Esophagus (tissue), 2 donors: ENCODE measurements around the gene MAP3K4. TPM values are rescaled to one million over a fixed set of nuclear protein-coding genes. Genes with fewer than 3 reads are reported as not detected.

Source experiments
- H3K27ac ChIP-seq, 2 donors: one replicate each; pipeline ENCODE4 v1.5.1; 2013; ENCODE audit warnings: low read depth in 2 of 2, mild to moderate bottlenecking in 2 of 2, inconsistent platforms in 1 of 2, low read length in 1 of 2, moderate library complexity in 1 of 2
- H3K27me3 ChIP-seq, 2 donors: one replicate each; pipeline ENCODE4 v1.6.1; 2013; ENCODE audit warnings: low read length in 2 of 2, control low read depth in 1 of 2, mild to moderate bottlenecking in 1 of 2; ENCODE audit not compliant: insufficient read depth in 2 of 2, control insufficient read depth in 1 of 2
- H3K36me3 ChIP-seq, 2 donors: one replicate each; pipeline ENCODE4 v1.6.1; 2013; ENCODE audit warnings: low read length in 1 of 2; ENCODE audit not compliant: control insufficient read depth in 2 of 2, insufficient read depth in 2 of 2
- H3K4me1 ChIP-seq, 2 donors: one replicate each; pipeline ENCODE4 v1.6.1; 2013; ENCODE audit warnings: low read length in 1 of 2; ENCODE audit not compliant: control insufficient read depth in 2 of 2, insufficient read depth in 2 of 2
- H3K4me3 ChIP-seq, 2 donors: one replicate each; pipeline ENCODE4 v1.5.1; 2013; ENCODE audit warnings: low read length in 2 of 2, mild to moderate bottlenecking in 2 of 2, low read depth in 1 of 2, moderate library complexity in 1 of 2
- H3K9me3 ChIP-seq, 2 donors: one replicate each; pipeline ENCODE4 v1.6.1; 2013; ENCODE audit warnings: mild to moderate bottlenecking in 2 of 2, low read depth in 1 of 2, low read length in 1 of 2, moderate library complexity in 1 of 2; ENCODE audit not compliant: control insufficient read depth in 2 of 2, insufficient read depth in 1 of 2
- WGBS, 2 donors: extraction: QIAGEN DNeasy Blood & Tissue Kit; methylation state at CpG; one replicate each; pipeline ENCODE4 v1.1.7; 2013; 5-methylcytosine and 5-hydroxymethylcytosine counted together
- polyA plus RNA-seq, 2 donors: library from polyadenylated mRNA; stranded (reverse); fragments of 200-250 nt; gene quantifications; one replicate each; pipeline ENCODE4 v1.2.3, GENCODE V29; 2013
- donor health status: healthy with polysubstance abuse.
- donor health status: Bipolar disorder and iron deficiency.

Gene MAP3K4, protein sequence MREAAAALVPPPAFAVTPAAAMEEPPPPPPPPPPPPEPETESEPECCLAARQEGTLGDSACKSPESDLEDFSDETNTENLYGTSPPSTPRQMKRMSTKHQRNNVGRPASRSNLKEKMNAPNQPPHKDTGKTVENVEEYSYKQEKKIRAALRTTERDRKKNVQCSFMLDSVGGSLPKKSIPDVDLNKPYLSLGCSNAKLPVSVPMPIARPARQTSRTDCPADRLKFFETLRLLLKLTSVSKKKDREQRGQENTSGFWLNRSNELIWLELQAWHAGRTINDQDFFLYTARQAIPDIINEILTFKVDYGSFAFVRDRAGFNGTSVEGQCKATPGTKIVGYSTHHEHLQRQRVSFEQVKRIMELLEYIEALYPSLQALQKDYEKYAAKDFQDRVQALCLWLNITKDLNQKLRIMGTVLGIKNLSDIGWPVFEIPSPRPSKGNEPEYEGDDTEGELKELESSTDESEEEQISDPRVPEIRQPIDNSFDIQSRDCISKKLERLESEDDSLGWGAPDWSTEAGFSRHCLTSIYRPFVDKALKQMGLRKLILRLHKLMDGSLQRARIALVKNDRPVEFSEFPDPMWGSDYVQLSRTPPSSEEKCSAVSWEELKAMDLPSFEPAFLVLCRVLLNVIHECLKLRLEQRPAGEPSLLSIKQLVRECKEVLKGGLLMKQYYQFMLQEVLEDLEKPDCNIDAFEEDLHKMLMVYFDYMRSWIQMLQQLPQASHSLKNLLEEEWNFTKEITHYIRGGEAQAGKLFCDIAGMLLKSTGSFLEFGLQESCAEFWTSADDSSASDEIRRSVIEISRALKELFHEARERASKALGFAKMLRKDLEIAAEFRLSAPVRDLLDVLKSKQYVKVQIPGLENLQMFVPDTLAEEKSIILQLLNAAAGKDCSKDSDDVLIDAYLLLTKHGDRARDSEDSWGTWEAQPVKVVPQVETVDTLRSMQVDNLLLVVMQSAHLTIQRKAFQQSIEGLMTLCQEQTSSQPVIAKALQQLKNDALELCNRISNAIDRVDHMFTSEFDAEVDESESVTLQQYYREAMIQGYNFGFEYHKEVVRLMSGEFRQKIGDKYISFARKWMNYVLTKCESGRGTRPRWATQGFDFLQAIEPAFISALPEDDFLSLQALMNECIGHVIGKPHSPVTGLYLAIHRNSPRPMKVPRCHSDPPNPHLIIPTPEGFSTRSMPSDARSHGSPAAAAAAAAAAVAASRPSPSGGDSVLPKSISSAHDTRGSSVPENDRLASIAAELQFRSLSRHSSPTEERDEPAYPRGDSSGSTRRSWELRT (N-terminal part only)
- polyA plus RNA-seq = 10 to 100 TPM; 15.9 to 17.3 TPM

DNA sequence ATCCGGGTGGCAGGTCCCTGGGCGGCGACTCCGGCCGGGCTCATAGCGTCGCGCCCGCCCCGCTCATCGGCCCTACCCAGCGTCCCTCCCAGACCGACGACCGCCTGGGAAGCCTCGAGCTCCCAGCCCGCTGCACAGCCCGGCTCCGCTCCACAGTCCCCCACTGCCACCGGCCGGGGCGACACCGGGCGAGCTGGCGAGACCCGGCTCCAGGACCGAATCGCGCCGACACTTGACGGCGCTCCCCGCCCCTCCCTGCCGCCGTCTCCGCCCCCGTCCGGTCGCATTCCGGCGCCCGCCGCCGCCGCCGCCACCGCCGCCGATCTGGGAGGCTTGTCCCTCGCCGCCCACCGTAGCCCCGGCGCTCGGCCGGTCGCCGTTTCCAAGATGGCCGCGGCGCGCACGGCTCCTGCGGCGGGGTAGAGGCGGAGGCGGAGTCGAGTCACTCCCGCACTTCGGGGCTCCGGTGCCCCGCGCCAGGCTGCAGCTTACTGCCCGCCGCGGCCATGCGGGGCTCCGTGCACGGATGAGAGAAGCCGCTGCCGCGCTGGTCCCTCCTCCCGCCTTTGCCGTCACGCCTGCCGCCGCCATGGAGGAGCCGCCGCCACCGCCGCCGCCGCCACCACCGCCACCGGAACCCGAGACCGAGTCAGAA lies at the start of gene MAP3K4:
Gene MAP3K4, plus strand, starts transcription at position 364 of the 655 bp plus-strand sequence. Its CDS starts 163 bp downstream, at position 527.
- H3K27me3 ChIP-seq = no peaks in the 10 kb centered on the region
- WGBS, 2 donors = 0 to 1% methylated on average over 68 to 97 of the region's 97 CpGs
- H3K27ac ChIP-seq = peak within 1 kb of the TSS; percentile 98 to 99
- no peaks in the 10 kb centered on the region for H3K9me3 ChIP-seq
- peaks cover 0 to 2% of the 10 kb centered on the region in 2 donors for H3K4me1 ChIP-seq
- H3K4me3 ChIP-seq = peak within 1 kb of the TSS; percentile 88 to 95
- H3K36me3 ChIP-seq = no peaks in the 10 kb centered on the region

DNA sequence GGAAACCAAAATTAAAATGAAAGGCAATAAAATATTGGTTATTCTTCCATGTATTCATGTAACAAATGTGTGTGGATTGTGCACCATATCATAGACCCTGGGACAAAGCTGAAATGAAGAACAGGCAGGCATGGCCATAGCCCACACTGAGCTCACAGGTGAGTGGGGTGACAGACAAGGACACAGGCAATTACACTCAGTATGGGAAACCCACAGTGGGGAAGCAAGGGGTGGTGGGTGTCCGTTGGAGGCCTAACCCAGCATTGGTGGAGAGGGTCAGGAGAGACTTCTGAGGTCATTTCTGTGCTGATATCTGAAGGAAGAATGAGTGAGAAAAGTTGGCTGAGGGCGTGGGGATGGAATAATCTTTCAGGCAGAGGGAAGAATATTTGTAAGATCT lies 47.6 kb upstream of the MAP3K4 start:
- Histone ChIP-seq H3K4me1 (no peaks in the 10 kb centered on the region), H3K27me3 (no peaks in the 10 kb centered on the region), H3K9me3 (peaks cover 0 to 4% of the 10 kb centered on the region in 2 donors), H3K4me3 (no peak overlapping the region), H3K27ac (no peak overlapping the region), H3K36me3 (no peaks in the 10 kb centered on the region)
- WGBS, 2 donors = 72 to 81% methylated on average over 2 of the region's 2 CpGs

DNA sequence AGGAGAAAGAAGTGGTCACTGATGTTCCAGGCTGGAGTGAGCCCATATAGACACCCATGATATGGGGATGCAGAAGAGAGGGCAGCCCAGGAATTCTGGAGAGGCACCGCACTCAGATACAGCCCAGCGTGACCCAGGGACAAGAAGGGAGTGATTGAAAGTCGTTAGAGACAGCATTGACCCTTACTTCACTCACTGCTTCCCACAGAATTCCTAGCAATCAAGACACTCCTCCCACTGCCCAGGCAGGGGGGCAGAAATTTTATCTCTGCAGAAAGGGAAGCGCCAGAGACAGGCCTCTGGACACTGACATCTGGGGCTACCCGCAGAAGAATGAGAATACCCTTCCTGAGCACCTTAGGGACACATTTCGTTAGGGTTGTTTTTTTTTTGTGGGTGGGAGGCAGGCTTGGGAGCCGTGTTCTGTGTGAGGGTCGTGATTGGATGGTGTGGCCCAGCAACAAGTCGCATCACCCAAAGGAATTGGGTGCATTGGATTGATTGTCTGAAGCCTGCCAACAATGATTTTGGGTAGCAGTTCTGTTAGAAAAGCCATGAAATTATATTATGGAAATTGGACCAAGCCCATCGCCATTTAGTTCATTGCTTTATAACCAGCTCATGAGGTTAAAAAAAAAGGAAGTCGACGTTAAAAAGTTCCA lies 45.9 kb upstream of the MAP3K4 start:
- Histone ChIP-seq H3K27ac (no peak overlapping the region), H3K9me3 (no peaks in the 10 kb centered on the region), H3K27me3 (no peaks in the 10 kb centered on the region), H3K36me3 (no peaks in the 10 kb centered on the region), H3K4me1 (no peaks in the 10 kb centered on the region), H3K4me3 (no peak overlapping the region)
- WGBS, 2 donors = 72 to 74% methylated on average over 12 of the region's 12 CpGs

DNA sequence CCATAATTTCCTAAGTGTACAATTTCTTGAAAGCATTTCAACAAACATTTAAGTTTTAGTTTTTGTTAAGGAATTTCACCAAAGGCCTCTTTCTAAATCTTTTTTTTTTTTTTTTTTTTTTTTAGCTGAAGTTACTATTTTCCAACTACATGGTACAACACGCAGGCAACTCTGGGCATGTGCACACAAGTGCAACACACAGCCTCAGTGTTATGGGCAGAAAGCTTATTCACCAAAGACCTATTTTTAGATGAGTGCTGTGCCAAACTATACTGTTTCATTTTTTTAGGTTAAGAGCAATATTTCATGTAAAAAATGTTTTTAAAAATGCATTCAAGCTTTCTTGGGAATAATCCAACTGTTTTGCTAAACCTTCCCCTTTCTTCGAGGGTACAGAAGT lies 42.0 kb upstream of the MAP3K4 start:
- Histone ChIP-seq H3K27ac (peak overlapping the region; percentile 3 to 43), H3K9me3 (no peaks in the 10 kb centered on the region), H3K4me1 (peaks cover 0 to 5% of the 10 kb centered on the region in 2 donors), H3K27me3 (no peaks in the 10 kb centered on the region), H3K4me3 (no peak overlapping the region), H3K36me3 (no peaks in the 10 kb centered on the region)
- WGBS, 2 donors = 41 to 53% methylated on average over 2 of the region's 2 CpGs

DNA sequence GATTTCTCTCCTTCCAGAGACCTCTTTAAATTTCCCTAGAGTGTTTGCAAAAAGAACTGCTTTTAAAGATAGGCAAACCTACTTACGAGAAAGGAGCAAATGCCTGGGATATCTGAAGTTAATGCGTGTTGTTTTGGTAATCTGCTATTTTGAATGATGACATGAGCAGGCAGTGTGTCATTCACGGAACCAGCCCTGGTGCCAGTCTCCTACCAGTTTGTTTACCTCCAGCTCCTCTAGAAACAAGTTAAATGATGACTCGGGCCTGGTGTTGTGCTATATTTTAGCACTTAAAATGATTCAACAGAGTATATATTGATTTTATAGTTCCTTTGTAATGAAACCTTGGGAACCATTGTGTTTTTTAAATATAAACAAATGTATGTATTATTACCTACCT lies 41.1 kb upstream of the MAP3K4 start:
- H3K4me3 ChIP-seq = no peak overlapping the region
- 19 to 24% methylated on average over 4 of the region's 4 CpGs for WGBS, 2 donors
- H3K27me3 ChIP-seq = no peaks in the 10 kb centered on the region
- peaks cover 0 to 5% of the 10 kb centered on the region in 2 donors for H3K4me1 ChIP-seq
- H3K9me3 ChIP-seq = no peaks in the 10 kb centered on the region
- peak overlapping the region in 1 of 2 donors; percentile 92 for H3K27ac ChIP-seq
- no peaks in the 10 kb centered on the region for H3K36me3 ChIP-seq

DNA sequence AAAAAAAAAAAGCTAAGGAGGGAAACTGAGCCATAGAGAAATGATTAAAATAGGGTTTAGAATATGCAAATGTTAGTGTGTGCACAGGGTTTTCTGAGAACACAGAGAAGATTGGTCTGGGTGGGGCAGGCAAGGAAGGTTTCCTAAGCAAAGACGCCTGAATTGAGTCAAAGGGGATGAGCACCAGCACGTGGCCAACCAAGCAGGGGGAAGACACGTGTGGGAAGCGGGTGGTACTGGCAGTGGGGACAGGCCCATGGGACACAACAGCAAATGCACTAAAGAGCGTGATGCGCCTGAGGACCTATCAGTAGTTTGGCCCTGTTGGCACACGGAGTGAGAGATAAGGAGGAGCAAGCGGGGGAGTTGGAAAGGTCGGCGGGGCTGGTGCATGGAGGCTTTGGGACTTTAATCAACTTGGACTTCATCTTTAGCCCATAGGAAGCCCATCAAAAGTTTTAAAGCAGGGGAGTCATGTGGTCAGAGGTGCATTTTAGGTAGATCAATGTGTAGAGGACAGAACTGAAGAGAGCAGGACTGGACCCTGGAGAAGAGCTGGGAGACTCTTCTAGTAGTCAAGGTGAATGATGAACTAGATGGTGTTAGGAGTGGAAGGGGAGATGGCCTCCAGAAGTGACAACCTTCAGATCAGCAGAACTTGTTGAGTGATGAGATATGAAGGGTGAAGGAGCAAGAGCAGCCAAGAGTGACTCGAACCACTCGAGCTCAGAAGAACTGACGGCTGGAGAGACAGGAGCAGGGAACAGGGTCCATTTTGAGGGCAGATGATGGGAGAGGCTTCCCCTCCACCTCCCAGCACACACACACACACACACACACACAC lies 40.2 kb upstream of the MAP3K4 start:
- Histone ChIP-seq H3K27ac (peak overlapping the region in 1 of 2 donors; percentile 11), H3K9me3 (no peaks in the 10 kb centered on the region), H3K4me1 (peaks cover 4 to 11% of the 10 kb centered on the region in 2 donors), H3K27me3 (no peaks in the 10 kb centered on the region), H3K36me3 (no peaks in the 10 kb centered on the region), H3K4me3 (no peak overlapping the region)
- WGBS, 2 donors = 82 to 88% methylated on average over 13 of the region's 13 CpGs

DNA sequence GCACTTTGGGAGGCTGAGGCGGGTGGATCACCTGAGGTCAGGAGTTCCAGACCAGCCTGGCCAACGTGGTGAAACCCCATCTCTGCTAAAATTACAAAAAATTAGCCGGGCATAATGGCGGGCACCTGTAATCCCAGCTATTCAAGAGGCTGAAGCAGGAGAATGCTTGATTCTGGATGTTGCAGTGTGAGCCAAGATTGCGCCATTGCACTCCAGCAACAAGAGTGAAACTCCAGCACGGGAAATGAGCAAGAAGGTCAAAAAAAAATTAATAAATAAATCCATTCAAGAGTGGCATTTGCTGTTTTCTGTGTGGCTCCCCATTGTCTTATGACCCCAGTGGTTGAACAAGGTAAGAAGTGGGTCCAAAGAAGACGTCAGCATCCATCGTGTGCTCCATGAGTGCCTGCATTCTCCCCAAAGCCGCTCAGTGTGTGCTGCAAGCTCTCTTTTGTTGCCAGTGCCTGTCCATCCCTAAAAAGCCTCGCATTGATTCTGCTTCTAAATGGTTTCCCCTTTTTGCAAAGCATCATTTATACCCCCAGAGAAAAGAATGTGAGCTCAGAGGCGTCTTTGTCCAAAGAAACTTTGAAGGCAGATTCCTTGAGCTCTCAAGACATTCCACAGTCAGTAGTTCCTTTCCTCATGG lies 38.8 kb upstream of the MAP3K4 start:
- Histone ChIP-seq H3K4me1 (peaks cover 4 to 11% of the 10 kb centered on the region in 2 donors), H3K27ac (no peak overlapping the region), H3K36me3 (no peaks in the 10 kb centered on the region), H3K27me3 (no peaks in the 10 kb centered on the region), H3K4me3 (no peak overlapping the region), H3K9me3 (no peaks in the 10 kb centered on the region)
- 74 to 80% methylated on average over 11 of the region's 11 CpGs for WGBS, 2 donors
